Muscle of back (tissue), 11 donors: ENCODE data around the gene PRPF38B. TPM values are rescaled to one million over a fixed set of nuclear protein-coding genes. Genes with fewer than 3 reads are reported as not detected.
"Not testable (repeated sequence)": the region's sequence is repeated elsewhere in the genome, so short reads cannot be mapped to it uniquely, and the experiment has no call there.

ENCODE experiments used
- DNase-seq, 3 donors: peaks; one replicate each; pipeline versions ENCODE4 v3.0.0 to v3.0.0-alpha.2; 2013
- polyA plus RNA-seq, 10 donors: library from polyadenylated mRNA; unstranded; fragments of 120-200 nt; gene quantifications; one replicate each; pipeline ENCODE4 v1.2.1, GENCODE V29; 2013; ENCODE audit not compliant: insufficient read length in 10 of 10

Gene PRPF38B
- polyA plus RNA-seq, 10 donors = 35.1 to 54.2 (median 42.8) TPM

DNA sequence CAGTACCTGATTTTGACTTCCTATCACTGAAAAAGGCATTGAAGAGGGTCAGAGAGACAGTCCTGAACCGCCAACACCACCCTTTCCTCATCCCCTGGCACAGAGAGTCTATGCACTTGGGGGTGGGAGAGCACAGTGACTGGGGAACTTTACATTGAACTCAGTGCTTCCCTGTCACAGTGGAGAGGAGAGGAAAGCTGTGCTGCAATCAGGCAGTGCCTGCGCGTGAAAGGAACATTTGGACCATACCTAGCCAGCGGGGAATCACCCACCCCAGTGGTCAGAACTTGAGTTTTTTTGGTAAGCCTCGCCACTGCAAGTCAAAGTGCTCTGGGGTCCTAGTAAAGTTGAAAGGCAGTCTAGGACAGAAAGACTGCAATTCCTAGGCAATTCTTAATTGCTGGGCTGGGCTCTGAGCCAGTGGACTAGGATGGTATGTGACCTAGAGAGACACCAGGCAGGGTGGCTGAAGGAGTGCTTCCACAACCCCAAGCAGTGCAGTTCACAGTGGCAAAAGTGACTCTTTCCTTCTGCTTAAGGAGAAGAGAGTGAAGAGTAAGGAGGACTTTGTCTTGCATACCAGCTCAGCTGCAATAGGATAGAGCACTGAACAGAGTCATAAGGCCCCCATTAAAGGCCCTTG is 21.9 kb upstream of the PRPF38B start:
- DNase-seq = no peak

DNA sequence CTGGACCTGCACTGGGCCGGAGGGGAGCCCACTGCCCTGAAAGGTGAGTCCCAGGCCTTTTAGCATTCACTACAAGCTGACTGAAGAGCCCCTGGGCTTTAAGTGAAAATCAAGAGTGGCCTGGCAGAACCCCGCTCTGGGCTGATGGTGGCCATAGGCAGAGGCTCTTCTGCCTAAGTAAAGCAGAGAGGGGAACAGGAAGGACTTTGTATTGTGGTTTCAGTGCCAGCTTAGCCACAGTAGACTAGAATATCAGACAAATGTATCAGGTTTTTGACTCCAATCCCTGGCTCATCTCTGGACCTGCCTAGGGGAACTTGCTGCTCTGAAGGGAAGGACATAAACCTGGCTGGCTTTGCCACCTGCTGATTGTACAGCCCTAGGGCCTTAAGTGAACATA is 21.0 kb upstream of the PRPF38B start:
- no peak for DNase-seq

DNA sequence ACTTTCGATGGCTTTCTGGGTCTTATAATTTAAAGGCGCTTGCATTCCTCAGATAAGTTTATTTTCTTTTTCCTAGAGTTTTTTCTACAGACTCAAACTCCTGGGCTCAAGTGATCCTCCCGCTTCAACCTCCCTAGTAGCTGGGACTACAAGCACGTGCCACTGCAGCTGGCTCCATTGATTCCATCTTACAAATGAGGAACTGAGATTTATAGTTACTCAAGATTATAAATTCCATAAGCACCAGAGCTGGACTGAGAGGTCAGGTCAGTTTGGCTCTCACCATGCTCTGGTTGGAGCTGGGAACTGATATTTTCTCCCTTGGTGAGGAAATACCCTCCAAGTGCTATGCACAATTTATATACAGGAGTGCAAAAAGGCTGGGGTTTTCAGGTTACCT is 13.4 kb upstream of the PRPF38B start:
- DNase-seq = no peak

DNA sequence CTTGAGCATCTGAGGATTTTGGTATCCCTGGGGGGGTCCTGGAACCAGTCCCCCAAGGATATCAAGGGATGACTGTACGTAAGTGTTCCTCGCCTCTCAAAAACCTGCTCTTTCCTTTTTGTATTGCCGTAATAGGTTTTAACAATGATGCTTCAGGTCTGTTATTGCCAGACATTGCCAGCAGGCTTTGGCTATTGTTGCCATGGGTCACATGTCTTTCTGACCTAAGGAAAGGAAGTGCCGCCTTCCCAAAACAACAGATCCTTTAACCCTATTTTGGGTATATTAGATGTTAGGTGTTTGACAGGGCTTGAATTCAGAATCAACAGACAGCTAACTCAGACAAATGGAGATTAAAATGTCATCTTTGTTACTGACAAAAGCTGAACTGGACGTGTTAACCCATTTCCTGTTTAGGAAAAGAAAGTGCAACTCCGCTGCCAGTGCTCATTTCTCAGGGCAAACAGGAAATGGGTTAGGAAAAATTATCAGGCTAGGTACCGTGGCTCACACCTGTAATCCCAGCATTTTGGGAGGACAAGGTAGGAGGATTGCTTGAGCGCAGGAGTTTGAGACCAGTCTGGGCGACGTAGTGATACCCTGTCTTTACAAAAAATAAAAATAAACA is 12.4 kb upstream of the PRPF38B start:
- DNase-seq = no peak

DNA sequence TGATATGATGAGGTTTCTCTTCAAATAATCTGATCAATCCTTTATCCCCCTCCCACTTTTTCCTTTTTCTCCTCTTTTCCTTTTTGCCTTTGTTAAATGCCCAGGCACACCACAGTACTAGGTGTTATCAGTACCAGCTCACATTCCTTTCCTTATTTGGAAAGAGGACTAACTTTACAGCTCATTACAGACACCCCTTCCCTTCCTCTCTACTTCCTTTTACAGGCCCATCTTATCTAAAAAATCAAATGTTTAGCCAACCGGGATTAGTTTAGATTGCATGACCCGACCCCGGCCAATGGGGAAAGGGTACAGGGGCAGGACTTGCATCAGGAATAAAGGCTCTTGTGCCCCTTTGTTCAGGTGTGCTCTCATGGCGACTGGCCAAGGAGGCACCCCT is 10.4 kb upstream of the PRPF38B start:
- DNase-seq = not testable (repeated sequence)

DNA sequence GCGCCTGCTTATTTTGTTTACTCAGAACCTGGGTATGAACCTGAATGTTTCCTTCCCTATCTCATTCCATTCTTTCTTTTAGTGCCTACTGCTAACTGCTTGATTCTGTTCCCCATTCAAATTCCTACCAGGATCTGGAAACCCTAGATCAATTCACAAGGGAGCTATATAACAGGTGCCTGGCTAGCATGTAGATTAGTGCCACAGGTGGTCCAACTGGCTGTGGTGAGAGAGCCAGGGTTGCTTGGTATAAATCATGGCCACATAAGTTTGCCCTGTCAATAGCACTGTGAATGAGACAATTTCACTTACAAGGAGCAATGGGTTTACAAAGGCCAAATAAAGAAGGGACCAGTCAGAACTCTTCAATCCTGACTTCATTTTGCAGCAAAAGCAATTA is 6.6 kb upstream of the PRPF38B start:
- DNase-seq = no peak

DNA sequence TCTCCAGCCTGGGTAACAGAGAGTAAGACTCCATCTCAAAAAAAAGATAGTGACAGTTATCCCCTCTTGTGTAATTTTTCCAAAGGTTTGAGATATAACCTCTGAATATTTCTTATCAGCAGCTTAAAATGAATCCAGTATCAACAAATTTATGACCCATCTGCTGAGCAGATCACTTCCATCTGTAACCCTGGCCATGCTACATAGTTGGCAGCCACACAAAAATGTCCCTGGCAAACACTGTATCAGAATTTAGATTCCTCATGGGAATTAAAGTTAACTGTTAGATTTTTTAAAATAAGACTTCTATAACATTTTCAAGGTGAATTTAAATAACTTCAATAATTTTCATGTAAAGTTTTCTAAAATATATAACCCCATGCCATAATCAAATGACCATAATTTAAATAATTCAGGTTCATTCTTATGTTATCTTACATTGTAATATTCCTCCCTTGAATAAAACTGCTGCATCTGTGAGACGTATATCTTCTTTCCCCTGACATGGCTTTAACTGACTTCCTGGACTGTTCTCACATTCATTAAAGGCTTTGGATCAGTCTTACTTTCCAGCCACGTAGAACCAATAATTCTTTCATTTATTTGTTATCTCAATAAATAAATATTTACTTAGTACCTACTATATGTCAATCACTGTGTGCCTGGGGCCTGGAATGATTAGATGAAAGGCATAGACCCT is 5.3 kb upstream of the PRPF38B start:
- peak in 1 of 3 donors; percentile 43 for DNase-seq

DNA sequence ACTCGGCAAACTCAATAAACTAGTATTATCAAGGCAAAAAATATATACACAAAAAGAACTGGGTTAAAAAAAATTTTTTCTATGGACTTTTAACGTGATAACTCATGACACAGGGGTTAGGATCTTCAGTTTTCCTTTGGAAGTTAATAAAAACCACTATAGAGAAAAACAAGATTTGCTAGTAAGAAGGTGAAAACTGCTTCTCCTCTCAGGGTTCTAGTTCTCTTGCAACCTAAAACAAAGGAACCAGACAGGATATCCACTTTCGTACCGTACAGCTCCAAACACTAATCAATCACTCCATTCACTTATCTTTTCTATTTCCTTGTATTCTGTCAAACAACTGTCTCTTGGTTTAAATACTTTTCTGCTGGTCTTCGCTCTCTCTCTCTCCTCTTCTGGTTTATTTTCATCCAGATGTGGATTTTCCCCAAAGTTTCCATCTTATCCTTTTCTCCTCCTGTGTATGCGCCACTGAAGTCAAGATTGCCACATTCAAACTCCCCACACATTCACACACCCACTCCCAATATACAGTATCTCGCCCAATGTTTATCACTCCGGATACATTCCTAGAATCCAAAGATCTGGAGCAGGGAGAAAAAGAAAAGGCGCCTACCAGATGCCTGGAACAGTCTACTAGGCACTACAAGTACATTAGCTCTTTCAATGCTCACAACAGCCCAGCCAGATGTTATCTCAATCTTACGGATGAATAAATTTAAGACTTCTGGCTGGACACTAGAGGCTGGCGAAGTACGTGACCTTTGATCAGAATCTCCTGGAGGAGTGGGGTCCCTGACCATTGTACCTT is 775 bp upstream of the PRPF38B start:
- no peak for DNase-seq

DNA sequence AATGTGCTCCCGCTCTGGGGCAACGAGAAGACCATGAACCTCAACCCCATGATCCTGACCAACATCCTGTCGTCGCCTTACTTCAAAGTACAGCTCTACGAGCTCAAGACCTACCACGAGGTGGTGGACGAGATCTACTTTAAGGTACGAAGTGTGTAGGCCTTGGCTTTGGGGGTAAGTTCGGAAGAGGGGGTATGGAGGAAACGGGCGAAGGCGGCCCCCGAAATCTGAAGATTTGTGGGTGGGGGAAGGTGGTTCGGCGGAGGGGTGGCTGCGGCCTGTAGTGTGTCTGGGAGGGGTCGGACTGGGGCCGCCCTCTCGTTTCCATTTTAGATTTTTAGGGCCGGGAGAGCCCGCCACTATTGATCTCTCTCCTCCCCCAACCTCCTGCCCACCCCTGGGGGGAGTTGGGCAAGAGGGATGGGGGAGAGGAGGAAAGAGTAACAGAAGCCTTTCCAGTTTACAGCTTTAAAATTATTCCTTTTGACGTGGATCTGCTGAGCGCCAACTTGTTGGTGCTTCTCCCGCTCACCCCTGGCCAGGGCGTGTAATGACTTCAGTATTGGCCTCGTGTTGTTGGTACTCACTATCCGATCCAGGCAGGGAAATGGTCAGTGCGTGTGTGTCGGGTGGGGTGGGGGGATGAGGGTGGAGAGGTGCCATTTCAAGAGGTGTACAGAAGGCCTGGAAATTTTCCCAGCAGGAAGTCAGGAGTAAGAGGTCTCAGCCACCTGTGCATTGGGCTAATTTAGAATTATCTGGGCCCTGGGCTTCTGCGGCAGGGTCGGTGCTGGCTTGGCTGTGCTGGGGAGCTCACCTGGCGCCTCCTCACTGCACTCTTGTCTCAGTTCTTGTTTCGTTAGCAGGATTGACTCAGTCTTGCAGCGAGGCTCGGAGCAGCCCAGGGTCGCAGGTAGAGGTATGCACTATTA is 880 bp downstream of the PRPF38B start:
- DNase-seq = peak; percentile 65 to 82 (median 76)

DNA sequence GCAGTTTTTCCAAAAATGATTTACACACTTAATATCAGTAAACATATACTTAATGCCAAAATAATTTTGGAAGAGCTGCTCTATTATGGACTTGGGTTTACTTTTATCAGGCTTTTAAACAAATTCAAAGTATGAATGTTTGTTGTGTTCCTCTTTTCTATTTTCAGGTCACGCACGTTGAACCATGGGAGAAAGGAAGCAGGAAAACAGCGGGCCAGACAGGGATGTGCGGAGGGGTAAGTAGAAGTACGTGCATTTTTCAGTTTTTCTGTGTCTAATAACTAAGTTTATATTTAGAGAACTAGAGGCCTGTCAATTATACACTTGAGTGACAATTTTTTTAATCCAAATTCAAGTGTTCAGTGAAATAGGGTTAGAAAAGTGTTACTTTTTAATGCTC is 3.4 kb downstream of the PRPF38B start:
- DNase-seq = no peak

DNA sequence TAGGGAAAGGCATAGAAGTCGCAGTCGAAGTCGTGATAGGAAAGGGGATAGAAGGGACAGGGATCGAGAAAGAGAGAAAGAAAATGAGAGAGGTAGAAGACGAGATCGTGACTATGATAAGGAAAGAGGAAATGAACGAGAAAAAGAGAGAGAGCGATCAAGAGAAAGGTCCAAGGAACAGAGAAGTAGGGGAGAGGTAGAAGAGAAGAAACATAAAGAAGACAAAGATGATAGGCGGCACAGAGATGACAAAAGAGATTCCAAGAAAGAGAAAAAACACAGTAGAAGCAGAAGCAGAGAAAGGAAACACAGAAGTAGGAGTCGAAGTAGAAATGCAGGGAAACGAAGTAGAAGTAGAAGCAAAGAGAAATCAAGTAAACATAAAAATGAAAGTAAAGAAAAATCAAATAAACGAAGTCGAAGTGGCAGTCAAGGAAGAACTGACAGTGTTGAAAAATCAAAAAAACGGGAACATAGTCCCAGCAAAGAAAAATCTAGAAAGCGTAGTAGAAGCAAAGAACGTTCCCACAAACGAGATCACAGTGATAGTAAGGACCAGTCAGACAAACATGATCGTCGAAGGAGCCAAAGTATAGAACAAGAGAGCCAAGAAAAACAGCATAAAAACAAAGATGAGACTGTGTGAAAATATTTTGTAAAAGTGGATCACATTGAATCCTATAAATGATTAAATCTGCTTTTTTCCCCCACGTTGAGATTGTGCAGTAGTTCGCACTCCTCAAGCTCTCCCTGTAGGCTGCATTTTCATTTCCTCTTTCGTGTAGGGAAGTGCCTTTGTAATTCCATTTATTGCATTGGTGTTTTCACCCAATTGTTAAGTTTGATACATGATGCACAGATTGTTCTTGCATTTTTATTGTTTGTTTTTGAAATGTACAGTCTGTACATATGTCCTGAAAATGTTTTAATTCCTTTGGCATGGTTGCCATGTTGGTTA is 7.5 kb downstream of the PRPF38B start:
- no peak for DNase-seq

DNA sequence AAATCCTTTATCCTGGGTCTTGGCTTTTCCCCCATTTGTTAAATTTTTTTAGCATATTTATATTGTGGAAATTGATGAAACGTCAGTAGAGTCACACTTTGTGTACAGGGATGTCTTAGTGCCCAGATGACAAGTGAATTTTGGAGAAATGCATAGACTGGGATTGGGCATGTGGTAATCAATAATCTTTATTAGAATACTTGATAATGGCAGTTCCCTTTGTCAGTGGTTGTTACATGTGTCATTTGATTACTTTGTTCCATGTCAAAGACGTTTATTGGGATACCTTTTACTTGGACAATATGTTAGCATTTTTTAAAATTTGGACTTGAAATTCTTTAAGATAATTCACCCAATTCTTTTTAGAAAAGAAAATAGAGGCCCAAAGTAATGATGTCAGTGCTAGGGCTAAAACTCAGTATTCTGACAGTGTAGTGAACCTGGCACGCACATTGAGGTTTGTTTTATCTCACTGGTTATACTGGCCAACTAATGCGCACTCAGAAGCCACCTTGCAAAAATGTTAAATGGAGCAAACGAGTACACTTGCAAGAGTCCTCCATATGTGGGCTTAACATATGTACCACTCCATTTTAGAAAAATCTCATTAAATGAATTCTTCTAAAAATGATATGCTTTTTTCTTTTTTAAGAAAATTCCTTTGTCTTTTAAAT is 9.2 kb downstream of the PRPF38B start:
- no peak for DNase-seq

DNA sequence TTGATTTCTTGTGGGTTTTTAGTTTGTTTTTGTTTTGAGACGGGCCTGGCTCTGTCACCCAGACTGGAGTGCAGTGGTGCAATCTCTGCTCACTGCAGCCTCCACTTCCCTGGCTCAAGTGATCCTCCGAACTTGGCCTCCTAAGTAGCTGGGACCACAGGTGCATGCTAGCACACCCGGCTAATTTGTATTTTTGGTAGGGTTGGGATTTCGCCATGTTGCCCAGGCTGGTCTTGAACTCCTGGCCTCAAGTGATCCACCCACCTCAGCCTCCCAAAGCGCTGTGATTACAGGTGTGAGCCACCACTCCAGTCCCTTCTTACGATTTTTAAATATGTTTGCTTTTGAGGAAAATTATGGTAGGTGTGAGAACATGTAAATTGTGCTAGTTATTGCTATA is 10.0 kb downstream of the PRPF38B start:
- DNase-seq = not testable (repeated sequence)

DNA sequence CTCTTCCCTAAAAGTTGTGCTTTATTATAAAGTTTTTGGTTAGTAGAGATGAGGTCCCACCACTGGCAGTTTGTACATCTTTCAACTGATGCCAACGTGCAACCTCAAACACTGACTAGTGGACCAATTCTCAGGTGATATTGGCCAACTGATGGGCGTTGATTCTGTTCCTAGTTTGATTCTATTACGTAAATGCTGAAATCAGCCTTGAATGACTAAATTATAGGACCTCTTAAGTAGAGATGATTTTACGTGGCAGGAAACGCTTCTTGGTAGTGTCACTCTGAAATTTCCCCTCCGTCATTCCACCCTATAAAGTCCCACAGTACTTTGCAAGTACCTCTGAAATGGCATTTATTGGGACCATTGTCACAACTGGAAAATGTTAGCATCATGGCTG is 11.8 kb downstream of the PRPF38B start:
- DNase-seq = no peak

DNA sequence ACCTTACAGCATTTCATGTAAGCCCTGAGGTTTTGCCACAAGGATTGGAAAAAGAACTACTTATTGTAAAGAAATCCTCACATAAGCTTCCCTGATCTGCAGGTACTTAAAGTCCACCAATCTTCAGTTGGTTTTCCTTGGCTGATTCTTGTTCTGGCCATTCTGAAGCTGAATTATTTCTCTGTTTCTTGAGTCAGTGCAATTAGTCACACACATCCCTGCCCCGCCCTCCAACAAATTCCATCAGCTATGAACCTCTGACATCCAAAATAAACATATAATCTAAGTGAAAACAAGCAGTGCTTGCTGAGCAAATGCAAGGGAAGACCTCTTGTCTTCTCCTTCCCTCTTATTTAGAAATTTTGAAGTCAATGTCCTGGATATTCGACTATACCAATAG is 12.4 kb downstream of the PRPF38B start:
- no peak for DNase-seq

DNA sequence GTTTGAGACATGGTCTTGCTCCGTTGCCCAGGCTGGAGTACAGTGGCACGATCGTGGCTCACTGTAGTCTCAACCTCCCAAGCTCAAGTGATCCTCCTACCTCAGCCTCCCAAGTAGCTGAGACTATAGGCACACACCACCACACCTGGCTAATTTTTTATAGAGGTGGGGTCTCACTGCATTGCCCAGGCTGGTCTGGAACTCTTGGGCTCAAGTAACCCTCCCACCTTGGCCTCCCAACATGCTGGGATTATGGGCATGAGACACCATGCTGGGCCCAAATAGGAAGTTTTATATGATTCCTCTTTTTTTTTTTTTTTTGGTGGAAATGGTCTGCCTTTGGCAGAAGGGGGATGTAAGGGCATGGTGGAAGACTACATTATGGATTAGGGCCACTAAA is 14.5 kb downstream of the PRPF38B start:
- DNase-seq = no peak

DNA sequence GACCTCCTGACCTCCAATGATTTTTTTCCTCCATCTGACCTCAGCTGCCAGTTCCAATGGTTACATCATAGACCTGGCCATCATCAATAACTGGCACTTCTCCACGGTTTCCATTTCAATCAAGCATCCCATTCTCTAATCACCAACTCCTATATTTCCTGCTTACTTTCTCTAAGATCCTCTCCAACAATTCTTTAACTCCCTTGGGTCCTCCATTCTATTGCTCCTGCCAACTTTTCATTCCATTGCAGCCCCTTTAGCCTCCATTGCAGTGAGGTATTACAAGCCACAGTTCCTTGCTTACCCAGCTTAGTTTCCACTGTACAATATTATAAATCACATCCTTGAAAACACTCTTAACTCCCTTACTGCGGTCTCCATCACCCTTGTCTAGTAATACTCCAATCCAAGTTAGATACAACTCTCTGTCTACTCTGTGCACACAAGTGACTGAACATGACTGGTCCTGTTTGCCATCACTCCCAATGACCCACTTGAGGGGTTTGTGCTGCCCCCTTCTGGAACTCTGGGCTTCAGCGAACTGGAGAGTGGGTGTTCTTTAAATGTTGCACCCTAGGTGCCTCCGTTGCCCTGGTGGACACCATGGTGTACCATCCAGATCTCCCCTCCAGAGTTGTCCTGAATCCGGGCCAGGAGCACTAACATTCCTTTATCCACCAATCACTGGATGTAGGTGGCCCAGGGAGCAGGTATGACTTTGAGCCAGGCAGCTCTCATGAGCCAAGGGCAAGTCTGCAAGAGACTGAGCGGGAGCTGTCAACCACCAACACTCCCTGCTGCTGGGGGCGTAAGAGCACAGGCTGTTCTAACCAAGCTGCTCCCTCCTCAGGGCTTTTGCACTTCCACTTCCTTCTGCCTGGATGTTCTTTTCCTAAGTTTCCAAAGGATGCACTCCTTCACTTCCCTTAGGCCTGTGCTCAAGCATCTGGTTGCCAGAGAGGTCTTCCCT is 16.9 kb downstream of the PRPF38B start:
- peak in 1 of 3 donors; percentile 37 for DNase-seq

DNA sequence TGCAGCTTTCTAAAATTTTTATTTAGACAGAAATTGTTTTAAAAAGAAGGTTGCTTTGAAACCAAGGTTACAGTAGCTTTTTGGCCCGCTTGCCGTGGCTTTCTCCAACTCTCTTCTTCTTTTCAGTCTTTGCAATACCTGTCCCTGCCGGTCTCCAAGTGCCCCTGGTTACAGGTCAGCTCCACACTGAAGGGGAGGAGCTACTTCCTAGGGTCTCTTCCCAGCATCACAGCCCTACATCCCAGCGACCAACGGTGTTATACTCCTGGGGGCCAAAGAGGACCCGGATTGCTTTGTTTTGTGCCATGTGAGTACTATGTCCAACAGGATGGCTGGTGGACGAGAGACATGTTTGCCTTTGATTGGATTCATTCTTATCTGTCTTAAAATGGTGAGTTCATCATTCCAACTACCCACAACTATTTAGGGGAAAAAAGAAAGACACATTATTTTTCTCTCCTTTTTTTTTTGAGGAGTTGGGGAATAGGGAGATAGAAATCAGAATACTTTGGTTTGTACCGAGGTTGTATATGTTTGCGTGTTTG is 20.6 kb downstream of the PRPF38B start, which contains the start of gene FNDC7:
Gene FNDC7 (plus strand): TSS at position 303 of the 545 bp plus-strand sequence. CDS start 26 bp downstream, at position 329.
- DNase-seq = no peak
